MM.1S (cell line): ENCODE measurements around the gene LTV1.

ENCODE experiments used
- DNase-seq: peaks from one replicate; pipeline ENCODE4 v3.0.0-alpha.2; 2015
- H2AFZ ChIP-seq: fragments of 300-600 bp; sonication (generic); 2 replicates; pipeline ENCODE4 v1.6.0; 2016; ENCODE audit warnings: antibody characterized with exemption, low read length
- H3F3A ChIP-seq: fragments of 300-600 bp; sonication (generic); 2 replicates; pipeline ENCODE4 v1.6.1; 2016; ENCODE audit warnings: mild to moderate bottlenecking, antibody characterized with exemption, low read length, moderate library complexity, mixed read lengths; ENCODE audit not compliant: insufficient read depth
- H3K27ac ChIP-seq: fragments of 300-600 bp; sonication (generic); 2 replicates; pipeline ENCODE4 v1.5.1; 2016; ENCODE audit warnings: mild to moderate bottlenecking, low read length
- H3K27me3 ChIP-seq: fragments of 300-600 bp; sonication (generic); replicated peaks from 2 replicates; pipeline ENCODE4 v1.6.0; 2016; ENCODE audit warnings: low read length; ENCODE audit not compliant: insufficient read depth
- H3K36me3 ChIP-seq: fragments of 300-600 bp; sonication (generic); replicated peaks from 2 replicates; pipeline ENCODE4 v1.6.1; 2016; ENCODE audit warnings: mild to moderate bottlenecking, low read length, mixed read lengths; ENCODE audit not compliant: insufficient read depth
- H3K4me1 ChIP-seq: fragments of 300-600 bp; sonication (generic); 2 replicates; pipeline ENCODE4 v1.6.1; 2016; ENCODE audit warnings: low read length, mixed read lengths
- H3K4me2 ChIP-seq: fragments of 300-600 bp; sonication (generic); 2 replicates; pipeline ENCODE4 v1.6.0; 2016; ENCODE audit warnings: low read depth, low read length
- H3K4me3 ChIP-seq: fragments of 300-600 bp; sonication (generic); 2 replicates; pipeline ENCODE4 v1.5.1; 2016; ENCODE audit warnings: low read length, mixed read lengths
- H3K79me2 ChIP-seq: fragments of 300-600 bp; sonication (generic); 2 replicates; pipeline ENCODE4 v1.6.1; 2016; ENCODE audit warnings: mixed run types, low read length, mixed read lengths
- H3K9ac ChIP-seq: fragments of 300-600 bp; sonication (generic); 2 replicates; pipeline ENCODE4 v1.6.1; 2016; ENCODE audit warnings: low read length, mixed read lengths
- H3K9me2 ChIP-seq: fragments of 300-600 bp; sonication (generic); replicated peaks from 2 replicates; pipeline ENCODE4 v1.6.1; 2016; ENCODE audit warnings: mild to moderate bottlenecking, low read length, mixed read lengths; ENCODE audit not compliant: insufficient read depth
- H3K9me3 ChIP-seq: fragments of 300-600 bp; sonication (generic); replicated peaks from 2 replicates; pipeline ENCODE4 v1.6.1; 2016; ENCODE audit warnings: mild to moderate bottlenecking, low read length, mixed read lengths; ENCODE audit not compliant: insufficient read depth
- H4K20me1 ChIP-seq: fragments of 300-600 bp; sonication (generic); 2 replicates; pipeline ENCODE4 v1.6.1; 2016; ENCODE audit warnings: mild to moderate bottlenecking, low read length, moderate library complexity, mixed read lengths; ENCODE audit not compliant: insufficient read depth
- EZH2 ChIP-seq: fragments of 300-600 bp; sonication (generic); optimal IDR thresholded peaks from 2 replicates; pipeline ENCODE3; 2017; ENCODE audit warnings: low read depth, mild to moderate bottlenecking, antibody characterized with exemption, low read length, mixed read lengths
- EZH2phosphoT487 ChIP-seq: fragments of 300-600 bp; sonication (generic); IDR thresholded peaks from 2 replicates; pipeline ENCODE4 v1.6.1; 2018; ENCODE audit warnings: antibody characterized with exemption, low read length
- TF ChIP-seq, protein P1 (sequence below): fragments of 300-600 bp; sonication (generic); IDR thresholded peaks from 2 replicates; pipeline ENCODE4 v1.5.1; 2016; ENCODE audit warnings: antibody characterized with exemption, low read length, mixed read lengths

Gene LTV1

DNA sequence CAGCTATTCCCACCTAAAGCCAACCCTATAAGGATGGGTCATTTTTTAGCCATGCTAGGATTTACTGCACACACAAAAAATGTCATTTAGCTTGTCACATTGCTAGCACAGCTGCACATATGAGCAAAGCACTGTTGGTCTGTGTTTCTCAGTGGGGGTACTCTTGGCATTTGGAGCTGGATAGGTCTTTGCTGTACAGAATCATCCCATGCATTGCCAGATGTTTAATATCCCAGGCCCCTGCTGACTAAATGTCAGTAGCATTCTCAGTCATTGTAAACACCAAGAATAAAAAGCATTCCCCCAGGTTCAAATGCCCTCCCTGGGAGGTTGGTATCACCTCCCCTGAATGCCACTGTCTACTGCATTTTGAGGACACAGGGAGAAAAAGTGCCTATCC is 14.6 kb upstream of the LTV1 start:
- no peaks in the 10 kb centered on the region for H3K4me1 ChIP-seq
- no peaks in the 10 kb centered on the region for H3F3A ChIP-seq
- no peaks in the 10 kb centered on the region for H3K9me2 ChIP-seq

DNA sequence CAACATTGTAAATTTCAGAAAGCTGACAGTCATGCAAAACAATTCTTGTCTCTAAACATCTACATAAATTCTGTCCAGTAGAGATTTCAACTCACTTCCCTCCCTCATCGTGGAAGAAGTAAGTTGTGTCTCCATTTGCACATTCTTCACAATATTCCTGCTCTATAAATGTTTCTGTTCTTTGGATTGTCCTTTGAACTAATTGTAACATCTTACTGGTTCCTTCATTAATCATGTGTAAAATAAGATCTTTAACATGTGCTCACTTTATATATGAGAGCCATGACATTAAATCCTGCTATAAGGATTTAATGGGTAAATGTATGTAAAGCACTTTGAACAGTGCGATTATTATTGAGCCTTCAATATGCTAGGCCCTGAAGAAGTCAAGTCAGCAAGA is 7.0 kb upstream of the LTV1 start:
- Histone ChIP-seq H3K4me3 (no peak overlapping the region), H3F3A (no peaks in the 10 kb centered on the region), H3K79me2 (no peaks in the 10 kb centered on the region), H3K36me3 (no peaks in the 10 kb centered on the region), H3K9me3 (no peaks in the 10 kb centered on the region), H4K20me1 (no peaks in the 10 kb centered on the region), H3K9me2 (no peaks in the 10 kb centered on the region), H3K4me1 (no peaks in the 10 kb centered on the region), H3K27ac (no peak overlapping the region), H3K27me3 (no peaks in the 10 kb centered on the region), H3K4me2 (no peak overlapping the region), H3K9ac (no peak overlapping the region), H2AFZ (no peak overlapping the region)
- TF ChIP-seq EZH2phosphoT487, result no peak
- TF ChIP-seq, protein P1, sequence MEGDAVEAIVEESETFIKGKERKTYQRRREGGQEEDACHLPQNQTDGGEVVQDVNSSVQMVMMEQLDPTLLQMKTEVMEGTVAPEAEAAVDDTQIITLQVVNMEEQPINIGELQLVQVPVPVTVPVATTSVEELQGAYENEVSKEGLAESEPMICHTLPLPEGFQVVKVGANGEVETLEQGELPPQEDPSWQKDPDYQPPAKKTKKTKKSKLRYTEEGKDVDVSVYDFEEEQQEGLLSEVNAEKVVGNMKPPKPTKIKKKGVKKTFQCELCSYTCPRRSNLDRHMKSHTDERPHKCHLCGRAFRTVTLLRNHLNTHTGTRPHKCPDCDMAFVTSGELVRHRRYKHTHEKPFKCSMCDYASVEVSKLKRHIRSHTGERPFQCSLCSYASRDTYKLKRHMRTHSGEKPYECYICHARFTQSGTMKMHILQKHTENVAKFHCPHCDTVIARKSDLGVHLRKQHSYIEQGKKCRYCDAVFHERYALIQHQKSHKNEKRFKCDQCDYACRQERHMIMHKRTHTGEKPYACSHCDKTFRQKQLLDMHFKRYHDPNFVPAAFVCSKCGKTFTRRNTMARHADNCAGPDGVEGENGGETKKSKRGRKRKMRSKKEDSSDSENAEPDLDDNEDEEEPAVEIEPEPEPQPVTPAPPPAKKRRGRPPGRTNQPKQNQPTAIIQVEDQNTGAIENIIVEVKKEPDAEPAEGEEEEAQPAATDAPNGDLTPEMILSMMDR, result no peak
- TF ChIP-seq EZH2, result no peak
- DNase-seq, result no peak

More for the DNA sequence above, 14.6 kb upstream of the LTV1 start:
- H3K79me2 ChIP-seq, result no peaks in the 10 kb centered on the region
- no peak for DNase-seq
- H3K4me2 ChIP-seq, result no peak overlapping the region
- no peaks in the 10 kb centered on the region for H3K9me3 ChIP-seq
- H3K27ac ChIP-seq, result no peak overlapping the region
- TF ChIP-seq EZH2 (no peak), EZH2phosphoT487 (no peak)
- TF ChIP-seq, protein P1, result no peak
- no peak overlapping the region for H2AFZ ChIP-seq
- H3K27me3 ChIP-seq, result no peaks in the 10 kb centered on the region
- H3K4me3 ChIP-seq, result no peak overlapping the region
- no peaks in the 10 kb centered on the region for H3K36me3 ChIP-seq
- no peak overlapping the region for H3K9ac ChIP-seq
- H4K20me1 ChIP-seq, result no peaks in the 10 kb centered on the region

DNA sequence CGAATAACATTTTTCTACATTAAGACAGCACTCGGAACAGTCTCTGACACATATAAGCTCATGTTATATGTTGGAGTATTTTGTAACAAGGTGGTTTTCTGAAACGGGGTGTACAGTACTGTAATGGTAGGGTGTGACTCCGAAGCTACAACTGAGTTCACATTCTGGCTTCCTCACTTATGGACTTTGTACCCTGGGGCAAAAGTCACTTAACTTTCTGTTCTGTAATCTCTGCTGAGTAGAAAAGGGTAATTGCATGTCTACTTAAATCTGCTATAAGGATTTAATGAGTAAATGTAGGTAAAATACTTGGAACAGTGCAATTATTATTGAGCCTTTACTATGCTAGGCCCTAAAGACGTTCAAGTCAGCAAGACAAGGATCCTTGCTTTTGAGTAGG is 4.7 kb upstream of the LTV1 start:
- TF ChIP-seq EZH2phosphoT487, result no peak
- no peak for TF ChIP-seq EZH2
- TF ChIP-seq, protein P1, result no peak
- H3K4me3 ChIP-seq, result no peak overlapping the region
- DNase-seq, result no peak
- peaks cover 3% of the 10 kb centered on the region for H3K79me2 ChIP-seq
- H4K20me1 ChIP-seq, result no peaks in the 10 kb centered on the region
- H3K9me2 ChIP-seq, result no peaks in the 10 kb centered on the region
- H3K9ac ChIP-seq, result no peak overlapping the region
- H3K4me1 ChIP-seq, result no peaks in the 10 kb centered on the region
- no peak overlapping the region for H3K4me2 ChIP-seq
- no peaks in the 10 kb centered on the region for H3F3A ChIP-seq
- no peak overlapping the region for H2AFZ ChIP-seq
- no peaks in the 10 kb centered on the region for H3K36me3 ChIP-seq
- H3K9me3 ChIP-seq, result no peaks in the 10 kb centered on the region
- H3K27ac ChIP-seq, result no peak overlapping the region
- H3K27me3 ChIP-seq, result no peaks in the 10 kb centered on the region
